ENCODE data around the gene ASTN2. TPM values are rescaled to one million over a fixed set of nuclear protein-coding genes. Genes with fewer than 3 reads are reported as not detected.

The ASTN2 gene
- total RNA-seq, 1 donor from 2014 or later = 13.6 TPM

GRCh38 chr9:117354997-117355396, 59.9 kb downstream of the ASTN2 start:
- DNase-seq (ENCODE audit: low read depth) (no peak), FAIRE-seq (no peak)
- no peaks in the 10 kb centered on the region for H3K27me3 Mint-ChIP-seq (ENCODE audit: low read depth, unreplicated experiment)
- H3K4me1 ChIP-seq (ENCODE audit: insufficient read depth, low read length) = no peaks in the 10 kb centered on the region
- no peak overlapping the region for H3K27ac ChIP-seq (ENCODE audit: low read depth, low read length)
- no peaks in the 10 kb centered on the region for H3K4me1 Mint-ChIP-seq (ENCODE audit: low read depth, unreplicated experiment)
- H3K27ac Mint-ChIP-seq (ENCODE audit: unreplicated experiment) = no peak overlapping the region
- TF ChIP-seq CTCF (IDR thresholded peaks at IDR 0.05; ENCODE audit: insufficient read depth, low read depth, low read length) = no peak
- no peak for TF ChIP-seq EZH2 (IDR thresholded peaks at IDR 0.05; ENCODE audit: insufficient read depth, low read length)
- H3K9me3 Mint-ChIP-seq (ENCODE audit: unreplicated experiment) = peaks cover 3% of the 10 kb centered on the region
- no peak overlapping the region for H2AFZ ChIP-seq (ENCODE audit: low read depth, low read length)
- no peaks in the 10 kb centered on the region for H4K20me1 ChIP-seq (ENCODE audit: insufficient read depth, low read length)
- no peak overlapping the region for H3K4me3 ChIP-seq (ENCODE audit: insufficient read depth, low read depth, low read length)
- no peaks in the 10 kb centered on the region for H3K27me3 ChIP-seq (ENCODE audit: insufficient read depth, low read length)
- no peaks in the 10 kb centered on the region for H3K79me2 ChIP-seq (ENCODE audit: insufficient read depth, low read length)
- no peak overlapping the region for H3K4me3 Mint-ChIP-seq (ENCODE audit: unreplicated experiment)
- no peaks in the 10 kb centered on the region for H3K36me3 Mint-ChIP-seq (ENCODE audit: low read depth, unreplicated experiment)
- H3K9ac ChIP-seq (ENCODE audit: low read length) = no peak overlapping the region
- H3K36me3 ChIP-seq (ENCODE audit: insufficient read depth, low read length) = no peaks in the 10 kb centered on the region
- H3K4me2 ChIP-seq (ENCODE audit: low read length) = no peak overlapping the region
- H3K9me3 ChIP-seq (ENCODE audit: insufficient read depth, low read depth, low read length) = no peaks in the 10 kb centered on the region

GRCh38 chr9:117354244-117354847, 60.5 kb downstream of the ASTN2 start:
- Histone ChIP-seq H3K4me1 (ENCODE audit: insufficient read depth, low read length) (no peaks in the 10 kb centered on the region), H3K27ac (ENCODE audit: low read depth, low read length) (no peak overlapping the region), H3K9me3 (ENCODE audit: insufficient read depth, low read depth, low read length) (no peaks in the 10 kb centered on the region), H3K79me2 (ENCODE audit: insufficient read depth, low read length) (no peaks in the 10 kb centered on the region), H3K9ac (ENCODE audit: low read length) (no peak overlapping the region), H3K27me3 (ENCODE audit: insufficient read depth, low read length) (no peaks in the 10 kb centered on the region), H2AFZ (ENCODE audit: low read depth, low read length) (no peak overlapping the region), H4K20me1 (ENCODE audit: insufficient read depth, low read length) (no peaks in the 10 kb centered on the region), H3K36me3 (ENCODE audit: insufficient read depth, low read length) (no peaks in the 10 kb centered on the region), H3K4me3 (ENCODE audit: insufficient read depth, low read depth, low read length) (no peak overlapping the region), H3K4me2 (ENCODE audit: low read length) (no peak overlapping the region)
- no peak overlapping the region for H3K27ac Mint-ChIP-seq (ENCODE audit: unreplicated experiment)
- no peaks in the 10 kb centered on the region for H3K4me1 Mint-ChIP-seq (ENCODE audit: low read depth, unreplicated experiment)
- FAIRE-seq (no peak), DNase-seq (ENCODE audit: low read depth) (no peak)
- H3K36me3 Mint-ChIP-seq (ENCODE audit: low read depth, unreplicated experiment) = no peaks in the 10 kb centered on the region
- H3K9me3 Mint-ChIP-seq (ENCODE audit: unreplicated experiment) = peaks cover 3% of the 10 kb centered on the region
- TF ChIP-seq CTCF (IDR thresholded peaks at IDR 0.05; ENCODE audit: insufficient read depth, low read depth, low read length) = no peak
- no peak for TF ChIP-seq EZH2 (IDR thresholded peaks at IDR 0.05; ENCODE audit: insufficient read depth, low read length)
- no peak overlapping the region for H3K4me3 Mint-ChIP-seq (ENCODE audit: unreplicated experiment)
- H3K27me3 Mint-ChIP-seq (ENCODE audit: low read depth, unreplicated experiment) = no peaks in the 10 kb centered on the region

- no peaks in the 10 kb centered on the region for H3K36me3 ChIP-seq (ENCODE audit: insufficient read depth, low read length)
- no peaks in the 10 kb centered on the region for H3K79me2 ChIP-seq (ENCODE audit: insufficient read depth, low read length)
- no peak for FAIRE-seq
- Mint-ChIP-seq H3K9me3 (ENCODE audit: unreplicated experiment) (peaks cover 5% of the 10 kb centered on the region), H3K36me3 (ENCODE audit: low read depth, unreplicated experiment) (no peaks in the 10 kb centered on the region), H3K27ac (ENCODE audit: unreplicated experiment) (no peak overlapping the region), H3K4me1 (ENCODE audit: low read depth, unreplicated experiment) (peaks cover 25% of the 10 kb centered on the region), H3K27me3 (ENCODE audit: low read depth, unreplicated experiment) (no peaks in the 10 kb centered on the region), H3K4me3 (ENCODE audit: unreplicated experiment) (no peak overlapping the region)
- no peaks in the 10 kb centered on the region for H4K20me1 ChIP-seq (ENCODE audit: insufficient read depth, low read length)
- peaks cover 3% of the 10 kb centered on the region for H3K4me1 ChIP-seq (ENCODE audit: insufficient read depth, low read length)
- no peak overlapping the region for H3K27ac ChIP-seq (ENCODE audit: low read depth, low read length)
- DNase-seq (ENCODE audit: low read depth) = peak; percentile 1
- TF ChIP-seq EZH2 (IDR thresholded peaks at IDR 0.05; ENCODE audit: insufficient read depth, low read length) (no peak), CTCF (IDR thresholded peaks at IDR 0.05; ENCODE audit: insufficient read depth, low read depth, low read length) (no peak)
- H3K4me3 ChIP-seq (ENCODE audit: insufficient read depth, low read depth, low read length) = no peak overlapping the region
- H2AFZ ChIP-seq (ENCODE audit: low read depth, low read length) = no peak overlapping the region
- no peak overlapping the region for H3K9ac ChIP-seq (ENCODE audit: low read length)
- no peaks in the 10 kb centered on the region for H3K27me3 ChIP-seq (ENCODE audit: insufficient read depth, low read length)
- no peaks in the 10 kb centered on the region for H3K9me3 ChIP-seq (ENCODE audit: insufficient read depth, low read depth, low read length)
- no peak overlapping the region for H3K4me2 ChIP-seq (ENCODE audit: low read length)
These were observed 69.8 kb downstream of the ASTN2 start for GRCh38 chr9:117344892-117345660.
